Hepatocyte (in vitro differentiated cells): Measurements from ENCODE around the gene CCDC43. TPM values are rescaled to one million over a fixed set of nuclear protein-coding genes. Genes with fewer than 3 reads are reported as not detected.
A peak's percentile ranks its signal among the peaks of the same experiment; 100 is the strongest.
"Not testable (repeated sequence)": the region's sequence is repeated elsewhere in the genome, so short reads cannot be mapped to it uniquely, and the experiment has no call there.

Experiments
- DNase-seq: peaks from one replicate; pipeline ENCODE4 v3.0.0-alpha.2; 2016; ENCODE audit warnings: low spot score
- H2AFZ ChIP-seq: fragments of 200-600 bp; sonication (generic); 2 replicates; pipeline ENCODE4 v1.6.0; 2016; ENCODE audit warnings: antibody characterized with exemption, mild to moderate bottlenecking
- H3K27ac ChIP-seq: fragments of 200-600 bp; sonication (generic); 2 replicates; pipeline ENCODE4 v1.5.1; 2016; ENCODE audit warnings: mild to moderate bottlenecking
- H3K27me3 ChIP-seq: fragments of 200-600 bp; sonication (generic); 2 replicates; pipeline ENCODE4 v1.6.1; 2016
- H3K36me3 ChIP-seq: fragments of 200-600 bp; sonication (generic); replicated peaks from 2 replicates; pipeline ENCODE4 v1.5.1; 2016; ENCODE audit warnings: low read depth; ENCODE audit not compliant: insufficient read depth
- H3K4me1 ChIP-seq: fragments of 200-600 bp; sonication (generic); 2 replicates; pipeline ENCODE4 v1.5.1; 2016; ENCODE audit warnings: mild to moderate bottlenecking, moderate library complexity; ENCODE audit not compliant: insufficient read depth
- H3K4me2 ChIP-seq: fragments of 200-600 bp; sonication (generic); 2 replicates; pipeline ENCODE4 v1.6.0; 2016
- H3K4me3 ChIP-seq: fragments of 200-600 bp; sonication (generic); 2 replicates; pipeline ENCODE4 v1.5.1; 2016; ENCODE audit warnings: mild to moderate bottlenecking
- H3K79me2 ChIP-seq: fragments of 200-600 bp; sonication (generic); 2 replicates; pipeline ENCODE4 v1.6.0; 2017; ENCODE audit warnings: mild to moderate bottlenecking
- H3K9me2 ChIP-seq: fragments of 200-600 bp; sonication (generic); replicated peaks from 2 replicates; pipeline ENCODE4 v1.6.0; 2017; ENCODE audit warnings: mild to moderate bottlenecking; ENCODE audit not compliant: insufficient read depth
- H3K9me3 ChIP-seq: fragments of 200-600 bp; sonication (generic); 2 replicates; pipeline ENCODE4 v1.5.1; 2016; ENCODE audit warnings: low read depth, mild to moderate bottlenecking
- H4K20me1 ChIP-seq: fragments of 200-600 bp; sonication (generic); 2 replicates; pipeline ENCODE4 v1.6.0; 2016; ENCODE audit warnings: mild to moderate bottlenecking; ENCODE audit not compliant: insufficient read depth, poor library complexity, severe bottlenecking
- CTCF ChIP-seq: fragments of 200-600 bp; sonication (generic); IDR thresholded peaks from 2 replicates; pipeline ENCODE4 v1.5.1; 2016; ENCODE audit warnings: antibody characterized with exemption, mild to moderate bottlenecking; ENCODE audit not compliant: poor library complexity
- EZH2 ChIP-seq: fragments of 200-600 bp; sonication (generic); IDR thresholded peaks from 2 replicates; pipeline ENCODE4 v1.6.1; 2016; ENCODE audit warnings: antibody characterized with exemption, mild to moderate bottlenecking, borderline replicate concordance
- EZH2phosphoT487 ChIP-seq: fragments of 200-600 bp; sonication (generic); IDR thresholded peaks from one replicate; pipeline ENCODE4 v1.6.1; 2018; ENCODE audit warnings: antibody characterized with exemption, mild to moderate bottlenecking, low read depth, moderate library complexity; ENCODE audit not compliant: unreplicated experiment, severe bottlenecking
- WGBS: methylation state at CpG from one replicate; pipeline ENCODE4 v1.1.6; 2016; ENCODE audit warnings: low lambda C conversion rate; ENCODE audit errors: missing lambda C conversion rate; 5-methylcytosine and 5-hydroxymethylcytosine counted together
- polyA plus RNA-seq: library from polyadenylated mRNA; unstranded; fragments of >200 nt; fragmentation: Nextera tagmentation; extraction: Ambion mirVana; gene quantifications from 2 replicates; pipeline ENCODE4 v1.2.1, GENCODE V29; 2016
- total RNA-seq: library from RNA; depleted of rRNA; stranded (reverse); fragments of >200 nt; gene quantifications from 2 replicates; pipeline ENCODE4 v1.2.3, GENCODE V29; 2014

CCDC43 gene
- total and polyA plus RNA-seq, 2 experiments from 2014 or later, result 20.6 to 29.2 TPM

DNA sequence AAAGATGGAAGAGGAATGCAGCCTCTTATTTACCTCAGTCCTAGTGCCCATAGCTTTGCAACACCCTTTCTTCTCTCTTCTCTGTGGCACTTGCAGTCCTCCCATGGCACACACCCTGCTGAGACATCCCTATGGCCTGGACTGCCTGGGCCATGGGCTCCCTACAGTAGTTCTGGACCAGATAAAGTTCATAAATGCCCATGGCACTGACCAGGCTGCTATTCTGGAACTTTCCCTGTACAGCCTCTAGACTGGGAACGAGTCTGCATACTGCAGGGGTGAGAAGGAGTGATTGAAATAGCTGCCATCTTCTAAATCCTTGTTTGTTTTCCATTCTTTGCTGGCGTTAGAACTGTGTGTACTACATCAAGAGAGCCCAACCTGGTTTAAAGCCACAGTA lies 44.7 kb upstream of the CCDC43 start:
- H3K4me2 ChIP-seq, result no peak overlapping the region
- no peaks in the 10 kb centered on the region for H3K4me1 ChIP-seq
- TF ChIP-seq CTCF, result no peak
- no peak for TF ChIP-seq EZH2
- TF ChIP-seq EZH2phosphoT487, result no peak
- no peaks in the 10 kb centered on the region for H4K20me1 ChIP-seq
- H3K79me2 ChIP-seq, result no peaks in the 10 kb centered on the region
- no peaks in the 10 kb centered on the region for H3K27me3 ChIP-seq
- no peaks in the 10 kb centered on the region for H3K9me2 ChIP-seq
- no peaks in the 10 kb centered on the region for H3K36me3 ChIP-seq
- H3K27ac ChIP-seq, result no peak overlapping the region
- no peak overlapping the region for H2AFZ ChIP-seq
- no peak for DNase-seq
- 93% methylated on average over 2 of the region's 2 CpGs for WGBS
- H3K9me3 ChIP-seq, result no peaks in the 10 kb centered on the region
- no peak overlapping the region for H3K4me3 ChIP-seq

DNA sequence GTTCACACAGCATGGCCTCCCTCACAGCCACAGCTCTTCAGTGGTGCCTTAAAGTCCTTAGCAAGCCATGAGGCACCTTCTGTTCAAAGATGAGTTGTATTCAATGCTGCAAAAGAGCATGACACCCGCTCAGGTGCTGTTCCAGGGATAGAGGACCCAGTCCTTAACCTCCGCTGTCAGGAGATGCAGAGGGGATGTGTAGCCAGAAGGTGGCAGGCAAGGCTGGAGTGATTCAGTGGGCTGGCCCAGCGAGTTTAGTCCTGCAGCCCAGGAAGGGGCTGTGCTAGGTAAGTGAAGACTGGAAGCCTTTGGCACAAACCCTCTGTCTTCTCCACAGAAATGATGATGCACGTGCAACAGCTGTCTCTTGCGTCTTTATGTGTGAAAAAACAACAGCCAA lies 44.2 kb upstream of the CCDC43 start:
- TF ChIP-seq CTCF (peak; percentile 30), EZH2phosphoT487 (no peak)
- Histone ChIP-seq H3K79me2 (no peaks in the 10 kb centered on the region), H4K20me1 (no peaks in the 10 kb centered on the region), H3K9me3 (no peaks in the 10 kb centered on the region), H3K27me3 (no peaks in the 10 kb centered on the region), H2AFZ (no peak overlapping the region), H3K36me3 (no peaks in the 10 kb centered on the region), H3K4me2 (no peak overlapping the region), H3K27ac (no peak overlapping the region), H3K9me2 (no peaks in the 10 kb centered on the region), H3K4me1 (no peaks in the 10 kb centered on the region), H3K4me3 (no peak overlapping the region)
- 80% methylated on average over 5 of the region's 5 CpGs for WGBS
- DNase-seq, result peak; percentile 37

DNA sequence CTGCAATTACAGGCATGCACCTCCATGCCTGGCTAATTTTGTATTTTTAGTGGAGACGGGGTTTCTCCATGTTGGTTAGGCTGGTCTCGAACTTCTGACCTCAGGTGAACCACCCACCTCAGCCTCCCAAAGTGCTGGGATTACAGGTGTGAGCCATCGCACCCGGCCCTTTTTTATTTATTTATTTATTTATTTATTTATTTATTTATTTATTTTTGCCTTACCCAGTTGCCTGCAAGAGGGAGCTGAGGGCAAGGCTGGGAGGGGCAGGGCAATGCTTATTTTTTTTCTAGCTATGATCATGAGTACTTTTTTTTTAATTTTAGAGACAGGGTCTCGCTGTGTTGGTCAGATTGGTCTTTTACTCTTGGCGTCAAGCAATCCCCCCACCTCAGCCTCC lies 36.5 kb upstream of the CCDC43 start:
- not testable (repeated sequence) for H3K27me3 ChIP-seq, H3K9me2 ChIP-seq, H3K79me2 ChIP-seq, H3K4me3 ChIP-seq, H4K20me1 ChIP-seq, H3K4me2 ChIP-seq, H3K9me3 ChIP-seq, H3K36me3 ChIP-seq, H3K4me1 ChIP-seq, H2AFZ ChIP-seq, H3K27ac ChIP-seq, DNase-seq
- WGBS, result 99% methylated on average over 6 of the region's 6 CpGs

DNA sequence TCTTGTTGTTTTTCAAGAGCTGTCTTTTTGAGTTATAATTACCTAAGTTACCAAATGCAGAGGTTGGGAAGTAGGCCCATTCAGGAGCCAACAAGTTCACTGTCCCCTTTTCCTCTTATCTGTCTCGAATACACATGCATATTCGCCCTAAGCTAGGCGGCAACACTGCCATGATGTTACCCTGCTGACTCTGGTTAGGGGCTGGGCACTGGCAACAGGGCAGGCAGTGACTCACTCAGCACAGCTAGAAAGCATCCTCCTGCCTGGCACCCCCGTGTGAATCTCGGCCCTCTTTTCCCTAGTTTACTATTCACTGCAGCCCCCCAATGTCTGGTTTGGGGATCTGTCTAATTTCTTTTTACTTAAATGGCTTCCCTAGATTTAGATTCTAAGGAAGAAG lies 32.7 kb upstream of the CCDC43 start:
- TF ChIP-seq EZH2phosphoT487, result no peak
- no peak for TF ChIP-seq CTCF
- TF ChIP-seq EZH2, result no peak
- Histone ChIP-seq H3K4me3 (no peak overlapping the region), H3K9me3 (no peaks in the 10 kb centered on the region), H3K4me2 (no peak overlapping the region), H4K20me1 (no peaks in the 10 kb centered on the region), H3K27ac (no peak overlapping the region), H3K9me2 (no peaks in the 10 kb centered on the region), H3K79me2 (no peaks in the 10 kb centered on the region), H3K36me3 (no peaks in the 10 kb centered on the region), H3K4me1 (no peaks in the 10 kb centered on the region), H2AFZ (no peak overlapping the region), H3K27me3 (no peaks in the 10 kb centered on the region)
- DNase-seq, result no peak
- 86% methylated on average over 5 of the region's 5 CpGs for WGBS
